Measurements from ENCODE around the gene DHX58.
A peak's percentile ranks its signal among the peaks of the same experiment; 100 is the strongest.

Gene DHX58

DNA sequence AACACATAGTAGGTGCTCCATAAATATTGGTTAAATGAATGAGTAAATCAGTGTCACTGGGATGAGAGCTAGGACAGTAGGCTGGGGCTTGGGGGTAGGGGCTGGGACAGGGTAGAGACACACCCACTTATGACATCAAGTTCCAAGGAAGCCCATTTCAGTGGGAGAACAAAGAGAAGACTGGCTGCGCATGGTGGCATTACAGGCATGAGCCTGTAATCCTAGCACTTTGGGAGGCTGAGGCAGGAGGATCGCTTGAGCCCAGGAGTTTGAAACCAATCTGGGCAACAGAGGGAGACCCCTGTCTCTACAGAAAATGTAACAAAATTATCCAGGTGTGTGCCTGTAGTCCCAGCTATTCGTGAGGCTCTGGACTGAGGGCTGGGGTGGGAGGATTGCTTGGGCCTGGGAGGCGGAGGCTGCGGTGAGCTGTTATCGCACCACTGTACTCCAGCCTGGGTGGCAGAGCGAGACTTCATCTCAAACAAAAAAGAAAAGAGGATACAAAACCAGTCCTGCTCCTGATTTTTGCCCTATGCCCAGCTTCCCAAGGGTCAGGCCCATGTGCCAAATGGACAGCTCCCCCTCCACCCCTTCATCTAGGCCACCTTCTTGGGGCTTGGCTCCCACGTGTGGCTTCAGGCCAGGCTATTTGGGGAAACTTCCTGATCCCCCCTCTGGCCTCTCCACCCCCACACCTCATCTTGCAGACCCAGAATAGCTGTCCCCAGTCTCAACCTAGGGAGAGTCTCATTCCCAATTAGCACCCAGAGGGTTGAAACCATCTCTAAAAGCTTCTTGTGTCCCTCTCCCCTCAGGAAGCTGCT is 21.3 kb downstream of the DHX58 start:
- H3K4me3 ChIP-seq (ENCODE audit: low read depth, low read length) = no peak overlapping the region
- DNase-seq (ENCODE audit: low read depth) = no peak

DNA sequence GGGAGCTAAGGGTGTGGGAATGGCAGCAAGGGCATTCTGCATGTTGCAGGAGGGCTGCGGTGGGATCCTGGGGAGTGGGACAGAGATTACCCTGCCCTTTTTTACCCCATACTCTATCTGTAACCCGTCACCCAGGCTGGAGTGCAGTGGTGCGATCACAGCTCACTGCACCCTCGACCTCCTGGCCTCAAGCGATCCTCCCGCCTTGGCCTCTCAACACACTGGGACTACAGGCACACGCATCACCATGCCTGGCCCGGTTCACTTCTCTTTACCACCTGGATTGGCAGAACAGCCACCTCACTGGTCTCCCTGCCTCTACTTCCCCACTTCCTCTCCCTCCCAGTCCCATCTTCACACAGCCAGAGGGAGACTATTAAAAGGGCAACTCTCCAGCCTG is 23.8 kb downstream of the DHX58 start:
- DNase-seq (ENCODE audit: low read depth) = no peak

DNA sequence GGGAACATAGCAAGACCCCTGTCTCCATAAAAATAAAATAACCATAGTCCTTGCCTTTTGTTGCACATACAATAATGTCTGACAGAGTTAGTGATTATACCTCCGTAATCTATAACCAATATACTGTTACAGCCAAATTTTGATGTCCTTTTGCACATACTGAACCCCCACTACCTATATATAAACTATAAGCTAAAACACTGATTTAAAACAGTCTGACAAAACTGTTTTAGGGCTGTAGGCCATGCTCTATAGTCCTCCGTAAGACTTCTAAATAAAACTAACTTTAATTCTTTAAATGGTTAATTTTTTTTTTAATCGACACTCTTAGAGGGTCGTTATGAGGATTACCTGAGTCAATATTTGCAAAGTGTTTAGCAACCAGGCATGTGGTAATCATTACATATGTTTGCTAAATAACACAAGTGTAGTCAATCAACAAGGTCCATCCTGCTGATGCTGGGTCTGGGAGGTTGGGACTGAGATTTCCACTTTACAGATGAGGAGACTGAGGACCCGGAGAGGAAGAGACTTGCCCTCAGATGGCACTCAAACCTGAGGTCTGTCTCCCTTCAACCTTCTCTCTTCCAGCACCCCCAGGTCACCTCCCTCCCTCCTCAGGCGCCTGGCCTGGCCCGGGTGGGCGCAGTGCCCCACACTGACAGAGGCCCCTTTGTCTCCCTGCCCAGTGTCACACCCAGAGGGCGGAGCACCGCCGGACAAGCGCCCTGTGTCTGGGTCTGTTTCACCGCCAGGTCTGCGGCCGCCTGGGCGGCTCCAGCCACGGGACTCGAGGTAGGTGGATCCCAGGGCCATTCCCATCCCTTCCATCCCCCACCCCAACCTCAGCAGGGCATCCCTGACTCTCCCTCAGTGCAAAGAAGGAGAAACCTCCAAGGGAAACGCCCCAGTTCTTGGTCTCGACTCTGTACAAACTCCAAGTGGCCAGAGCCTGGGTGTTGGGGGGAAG is 24.5 kb downstream of the DHX58 start:
- DNase-seq (ENCODE audit: low read depth) = no peak
- no peak overlapping the region for H3K4me3 ChIP-seq (ENCODE audit: low read depth, low read length)

More for the DNA sequence above, 23.8 kb downstream of the DHX58 start:
- H3K4me3 ChIP-seq (ENCODE audit: low read depth, low read length) = no peak overlapping the region

DNA sequence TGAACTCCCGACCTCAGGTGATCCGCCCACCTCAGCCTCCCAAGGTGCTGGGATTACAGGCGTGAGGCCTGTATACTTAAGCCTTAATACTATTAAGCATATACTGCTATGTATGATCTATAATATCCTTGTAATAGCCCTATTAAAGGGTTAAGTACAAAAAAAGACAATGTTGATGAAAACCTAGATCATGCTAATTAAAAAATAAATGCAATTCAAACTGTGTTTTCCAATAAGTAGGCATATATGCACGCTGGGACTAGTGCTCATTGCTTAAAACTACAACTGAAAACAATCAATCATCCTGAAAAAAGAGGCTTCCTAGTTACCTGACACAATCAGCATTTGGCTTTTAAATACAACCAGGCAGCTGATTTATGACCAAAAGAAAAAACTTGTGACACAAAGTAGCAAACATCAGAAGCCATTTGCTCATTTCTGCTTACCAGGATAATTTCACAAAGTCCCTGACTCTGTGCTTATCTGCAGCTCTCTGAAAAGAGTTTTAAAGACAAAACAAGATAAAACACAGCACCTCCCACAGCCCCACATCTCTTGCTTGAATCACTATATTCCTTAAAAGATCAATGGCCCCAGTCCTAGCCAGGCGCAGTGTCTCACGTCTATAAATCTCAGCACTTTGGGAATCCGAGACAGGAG is 25.3 kb downstream of the DHX58 start:
- no peak for DNase-seq (ENCODE audit: low read depth)

DNA sequence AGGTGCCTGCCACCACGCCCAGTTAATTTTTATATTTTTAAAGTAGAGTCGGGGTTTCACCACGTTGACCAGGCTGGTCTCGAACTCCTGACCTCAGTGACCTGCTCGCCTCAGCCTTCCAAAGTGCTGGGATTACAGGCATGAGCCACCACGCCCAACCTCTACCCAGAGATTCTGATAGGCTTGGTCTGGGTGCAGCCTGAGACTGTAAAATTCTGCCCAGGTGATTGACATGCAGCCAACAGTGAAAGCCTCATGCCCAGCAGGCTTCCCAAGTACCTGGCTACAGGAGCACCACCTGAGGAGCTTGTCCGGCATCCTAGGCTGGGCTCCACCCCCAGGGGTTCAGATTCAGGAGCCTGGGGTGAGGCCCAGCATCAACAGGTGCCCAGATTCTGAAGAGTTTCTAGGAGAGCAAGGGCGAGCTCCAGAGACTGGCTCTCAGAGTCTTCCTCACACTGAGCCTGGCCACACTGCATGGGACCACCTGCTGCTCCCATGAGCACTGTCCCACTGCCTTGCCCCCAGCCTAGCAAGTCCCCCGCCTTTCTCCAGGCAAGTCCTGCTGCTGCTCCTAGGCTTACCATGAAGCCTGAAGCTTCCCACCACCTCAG is 30.9 kb downstream of the DHX58 start:
- DNase-seq (ENCODE audit: low read depth) = no peak
- H3K4me3 ChIP-seq (ENCODE audit: low read depth, low read length) = no peak overlapping the region

More for the DNA sequence above, 25.3 kb downstream of the DHX58 start:
- no peak overlapping the region for H3K4me3 ChIP-seq (ENCODE audit: low read depth, low read length)

DNA sequence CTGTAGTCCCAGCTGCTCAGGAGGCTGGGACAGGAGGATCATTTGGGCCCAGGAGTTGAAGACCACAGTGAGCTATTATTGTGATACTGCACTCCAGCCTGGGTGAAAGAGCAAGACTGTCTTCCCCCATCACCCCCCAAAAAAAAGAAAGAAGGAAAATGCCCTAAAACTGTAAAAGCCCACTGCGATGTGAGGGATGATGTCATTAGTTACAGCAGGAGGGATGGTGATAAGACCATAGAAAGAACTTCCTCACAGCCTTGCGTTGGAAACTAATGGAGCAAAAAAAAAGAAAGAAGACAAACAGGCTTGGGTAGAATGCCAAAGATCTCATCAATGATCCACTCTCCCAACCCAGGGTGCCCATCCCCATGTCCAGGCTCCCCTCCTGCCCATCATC is 33.0 kb downstream of the DHX58 start:
- no peak overlapping the region for H3K4me3 ChIP-seq (ENCODE audit: low read depth, low read length)
- DNase-seq (ENCODE audit: low read depth) = no peak

DNA sequence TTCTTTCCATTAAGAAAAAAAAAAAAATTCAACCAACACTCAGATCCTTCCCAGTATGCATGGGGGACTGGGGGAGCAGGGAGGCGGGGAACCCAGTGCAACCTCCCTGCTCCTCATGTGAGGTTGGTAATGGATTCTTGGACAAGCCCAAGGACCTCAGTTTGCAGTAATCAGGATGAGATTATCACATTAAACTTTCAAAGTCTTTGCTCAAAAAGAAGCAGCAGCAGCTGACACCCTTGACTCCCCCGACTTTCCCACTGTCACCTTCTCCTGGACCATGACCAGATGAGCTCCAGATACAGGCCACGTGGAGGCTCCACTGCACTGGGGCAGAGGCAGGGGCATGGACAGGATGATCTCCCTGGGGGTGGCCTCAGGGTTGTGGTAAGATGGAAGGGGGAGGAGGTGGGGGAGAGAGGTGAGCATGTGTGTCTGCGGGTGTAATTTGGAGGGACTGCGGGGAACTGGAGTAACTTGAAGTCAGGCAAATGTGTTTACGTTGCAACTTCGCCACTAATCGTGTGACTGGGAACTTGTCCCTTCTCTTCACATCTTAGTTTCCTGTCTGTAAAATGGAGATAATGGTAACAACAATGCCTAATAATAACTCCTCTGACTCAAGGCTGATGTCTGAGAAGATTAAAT is 34.0 kb downstream of the DHX58 start:
- DNase-seq (ENCODE audit: low read depth) = no peak
- H3K4me3 ChIP-seq (ENCODE audit: low read depth, low read length) = no peak overlapping the region

DNA sequence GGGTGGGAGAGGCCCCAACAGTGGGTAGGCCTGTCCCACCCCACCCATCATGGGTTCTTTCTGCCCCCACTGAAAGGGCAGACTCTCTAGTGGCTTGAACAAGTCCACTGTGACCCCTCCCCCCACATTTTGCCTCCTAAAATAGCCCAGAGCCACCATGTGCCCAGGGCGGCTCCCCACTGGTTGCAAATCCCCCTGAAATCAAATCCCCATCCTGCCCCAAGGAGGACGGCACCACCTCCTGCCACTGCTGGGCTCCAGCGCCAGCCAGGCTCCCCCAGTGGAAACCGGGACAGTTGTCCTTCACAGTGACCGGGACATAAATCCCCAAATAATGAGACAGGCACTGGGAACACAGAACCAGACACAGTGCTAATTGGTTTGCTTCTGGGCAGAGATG is 34.8 kb downstream of the DHX58 start:
- no peak overlapping the region for H3K4me3 ChIP-seq (ENCODE audit: low read depth, low read length)
- no peak for DNase-seq (ENCODE audit: low read depth)

DNA sequence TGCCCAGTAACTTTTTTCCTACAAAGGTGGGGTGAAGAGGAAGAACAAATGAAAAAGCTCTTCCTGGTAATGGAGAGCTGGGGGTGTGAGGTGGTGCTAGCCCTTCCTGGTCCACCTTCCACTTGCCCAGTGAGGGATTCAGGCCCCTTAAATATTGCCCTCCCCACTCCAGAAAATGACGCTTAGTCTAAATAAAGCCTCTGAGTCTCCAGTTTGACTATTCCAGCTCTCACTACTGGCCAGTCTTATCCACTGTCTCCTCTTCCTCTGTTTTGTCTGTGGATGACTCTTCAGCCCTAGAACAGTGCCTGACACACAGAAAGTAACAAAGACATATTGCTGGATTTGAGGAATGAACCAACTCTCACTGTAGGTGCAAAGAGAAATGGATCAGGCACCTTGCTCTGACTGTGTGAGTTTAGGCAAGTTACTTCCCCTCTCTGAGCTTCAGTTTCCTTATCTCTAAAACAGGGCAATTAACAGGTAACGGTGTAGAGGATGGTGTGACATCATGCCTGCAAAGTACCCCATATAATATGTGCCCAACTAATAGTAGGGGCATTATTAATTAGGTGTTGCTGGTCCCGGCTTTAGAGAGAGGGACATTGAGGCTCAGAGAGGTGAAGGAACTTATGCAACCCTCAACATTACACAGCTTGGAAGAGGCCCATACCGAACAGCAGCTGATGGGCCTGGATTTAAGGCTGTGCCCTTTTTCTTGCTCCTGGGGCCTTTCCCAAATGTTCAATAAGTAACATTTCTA is 35.5 kb downstream of the DHX58 start:
- H3K4me3 ChIP-seq (ENCODE audit: low read depth, low read length) = no peak overlapping the region

DNA sequence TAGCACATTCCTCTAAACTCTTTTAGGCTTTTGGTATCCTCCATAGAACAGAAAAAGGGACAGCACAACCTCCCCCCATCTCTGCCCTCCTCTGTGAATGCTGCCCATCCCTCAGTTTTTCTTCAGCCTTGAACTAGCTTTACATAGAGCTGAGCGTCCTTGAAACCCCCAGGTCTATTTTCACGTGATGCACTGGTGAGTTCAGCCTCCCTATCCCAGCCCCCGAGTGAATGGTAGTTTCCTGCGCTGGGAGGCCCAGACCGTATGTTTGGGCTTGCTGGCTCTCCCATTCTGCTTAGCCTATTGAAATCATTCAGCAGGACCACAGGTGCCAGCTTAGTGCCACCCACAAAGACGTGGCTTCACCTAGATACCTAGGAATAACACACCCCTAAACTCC is 36.7 kb downstream of the DHX58 start:
- no peak for DNase-seq (ENCODE audit: low read depth)
- no peak overlapping the region for H3K4me3 ChIP-seq (ENCODE audit: low read depth, low read length)

More for the DNA sequence above, 35.5 kb downstream of the DHX58 start:
- DNase-seq (ENCODE audit: low read depth) = no peak

DNA sequence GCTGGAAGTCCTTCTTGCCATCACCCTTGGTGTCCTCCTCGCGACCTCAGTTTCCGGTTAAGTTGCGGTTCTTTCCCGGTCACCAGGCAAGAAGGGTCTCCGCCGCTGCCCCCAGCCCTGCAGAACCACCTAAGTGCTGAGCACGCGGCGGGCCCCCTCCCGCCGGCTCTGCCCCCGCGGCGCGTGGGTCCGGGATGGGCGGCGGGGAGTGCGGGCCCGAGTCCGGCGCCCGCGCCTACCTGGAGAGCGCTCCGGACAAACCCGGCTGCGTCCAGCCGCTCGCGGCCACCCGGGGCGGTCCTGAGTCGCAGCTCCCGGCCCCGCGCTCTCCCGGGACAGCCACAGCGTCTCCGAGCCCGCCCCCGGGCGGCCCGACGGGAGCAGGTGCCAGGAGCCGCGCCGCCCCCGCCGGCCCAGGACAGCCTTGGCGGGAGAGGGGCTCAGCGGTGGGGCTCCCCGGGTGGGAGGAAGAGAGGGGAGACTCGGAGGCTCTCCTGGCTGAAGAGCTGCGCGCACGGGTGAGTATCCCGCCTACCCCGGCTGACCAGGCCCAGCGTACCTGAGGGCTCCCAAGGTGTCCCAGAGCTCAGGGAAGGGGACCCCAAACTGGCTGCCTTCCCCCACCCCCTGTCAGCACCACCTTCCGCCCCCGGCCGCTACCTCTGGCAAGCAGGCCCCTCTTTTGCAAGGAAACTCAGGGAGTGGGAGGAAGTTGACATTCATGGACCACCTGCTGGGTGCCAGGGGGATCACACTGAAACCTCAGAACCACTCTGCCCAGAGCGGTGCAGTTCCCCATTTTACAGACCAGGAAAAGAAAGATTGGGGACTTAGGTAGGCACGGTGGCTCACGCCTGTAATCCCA is 40.0 kb downstream of the DHX58 start:
- peak overlapping the region; percentile 21 for H3K4me3 ChIP-seq (ENCODE audit: low read depth, low read length)
- no peak for DNase-seq (ENCODE audit: low read depth)

DNA sequence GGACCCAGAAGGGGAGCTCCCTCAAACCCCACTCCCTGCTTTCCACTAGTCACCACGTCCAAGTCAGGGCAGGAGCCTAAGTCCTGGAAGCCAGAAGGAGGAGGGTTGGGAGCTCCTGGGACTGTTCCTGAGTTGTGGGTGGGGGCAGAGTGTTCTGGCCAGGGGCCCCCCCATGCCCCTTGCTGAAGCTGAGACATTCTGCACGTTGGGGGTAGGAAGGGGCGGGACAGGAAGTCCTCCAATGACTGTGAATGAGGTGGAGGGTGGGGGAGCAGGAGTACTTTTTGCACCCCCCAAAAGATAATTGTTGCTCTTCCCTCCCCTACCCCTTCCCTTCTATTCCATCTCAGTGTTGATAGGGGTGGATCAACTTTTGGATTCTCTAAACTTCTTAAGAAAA is 40.7 kb downstream of the DHX58 start:
- H3K4me3 ChIP-seq (ENCODE audit: low read depth, low read length) = no peak overlapping the region
- no peak for DNase-seq (ENCODE audit: low read depth)

DNA sequence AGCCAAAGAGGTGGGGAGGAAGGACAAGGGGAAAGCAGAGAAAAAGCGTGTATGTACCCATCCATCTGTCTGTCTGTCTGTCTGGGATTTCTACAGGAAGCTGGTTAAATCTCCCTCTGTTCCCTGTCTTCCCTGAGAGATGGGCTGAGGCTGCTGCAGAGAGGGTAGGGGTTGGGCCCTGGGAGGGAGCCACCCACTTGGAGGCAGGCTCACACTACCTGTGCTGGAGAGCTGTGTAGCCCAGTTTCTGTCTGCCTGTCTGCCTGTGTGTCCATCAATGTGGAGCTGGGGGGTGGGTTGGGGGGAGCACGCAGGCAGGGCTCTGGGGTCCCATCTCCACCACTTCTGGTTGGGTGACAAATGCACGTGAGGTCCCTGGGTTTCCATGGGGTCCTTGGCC is 43.5 kb downstream of the DHX58 start:
- no peak overlapping the region for H3K4me3 ChIP-seq (ENCODE audit: low read depth, low read length)
- no peak for DNase-seq (ENCODE audit: low read depth)

DNA sequence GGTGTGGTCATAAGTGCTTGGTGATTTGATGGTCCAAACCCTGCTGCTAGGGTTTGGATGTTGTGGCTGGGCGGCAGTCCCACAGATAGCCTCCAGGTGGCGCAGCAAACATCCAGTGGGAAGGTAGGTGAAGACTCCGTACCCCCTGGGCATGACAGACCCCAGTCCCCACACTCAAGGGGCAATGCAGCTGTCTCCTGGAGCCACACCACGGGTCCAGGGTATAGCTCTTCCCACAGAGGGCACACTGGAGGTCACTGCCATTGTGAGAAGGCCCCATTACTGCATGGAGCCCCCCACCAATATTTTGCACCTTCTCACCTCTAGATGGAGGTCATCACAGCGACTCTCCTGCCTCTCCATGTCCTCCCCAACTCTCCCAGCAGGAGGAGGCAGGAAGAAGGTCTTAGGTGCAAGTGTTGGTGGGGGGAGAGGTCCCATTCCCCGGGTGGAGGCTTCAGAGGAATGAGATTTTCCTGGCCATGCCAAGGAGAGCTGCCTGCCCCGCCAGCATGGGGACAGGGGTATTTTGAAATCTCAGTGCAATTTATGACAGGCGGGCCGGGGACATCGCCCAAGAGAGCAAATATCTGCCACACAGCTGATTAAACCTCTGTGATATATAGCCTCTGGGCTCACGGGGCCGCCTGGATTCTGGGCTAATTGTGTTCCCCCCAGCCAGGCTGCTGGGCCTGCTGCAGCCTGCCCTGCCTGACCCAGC is 45.0 kb downstream of the DHX58 start:
- DNase-seq (ENCODE audit: low read depth) = no peak

DNA sequence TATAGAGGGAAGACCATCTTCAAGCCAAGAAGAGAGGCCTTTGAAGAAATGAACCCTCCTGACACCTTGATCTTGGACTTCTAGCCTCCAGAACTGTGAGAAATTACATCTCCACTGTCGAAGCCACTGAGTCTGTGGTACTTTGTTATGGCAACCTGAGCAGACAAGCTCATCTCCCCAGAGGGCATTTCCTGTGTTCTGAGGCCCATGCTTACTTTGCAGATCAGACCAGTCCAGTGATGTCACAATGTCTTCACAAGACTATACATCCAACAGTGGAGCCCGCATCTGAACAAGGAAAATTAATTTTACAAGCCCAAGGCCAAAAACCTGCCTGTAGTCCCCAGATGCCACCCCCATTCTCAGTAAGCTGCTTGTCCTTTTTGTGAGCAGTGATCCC is 47.3 kb downstream of the DHX58 start:
- H3K4me3 ChIP-seq (ENCODE audit: low read depth, low read length) = no peak overlapping the region
- DNase-seq (ENCODE audit: low read depth) = no peak

More for the DNA sequence above, 45.0 kb downstream of the DHX58 start:
- H3K4me3 ChIP-seq (ENCODE audit: low read depth, low read length) = no peak overlapping the region

DNA sequence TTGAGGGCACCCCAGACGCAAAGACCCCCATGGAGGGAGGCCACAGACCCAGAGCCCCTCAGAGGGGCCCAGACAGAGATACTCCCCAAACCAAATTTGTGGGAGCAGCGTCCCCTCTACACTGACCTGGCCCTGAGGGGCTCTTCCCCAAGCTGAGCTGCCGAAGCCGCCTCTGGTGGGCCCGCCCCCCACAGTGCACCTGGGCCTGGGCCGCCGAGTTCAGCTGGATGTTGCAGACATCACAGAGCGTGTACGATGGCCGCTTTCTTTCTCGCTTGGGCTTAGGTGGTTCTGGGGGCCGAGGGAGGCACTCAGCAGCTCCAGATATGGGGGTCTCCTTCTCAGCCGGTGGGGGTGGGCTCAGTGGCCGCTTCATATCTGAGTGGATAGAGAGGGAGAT is 49.8 kb downstream of the DHX58 start:
- H3K4me3 ChIP-seq (ENCODE audit: low read depth, low read length) = no peak overlapping the region
- no peak for DNase-seq (ENCODE audit: low read depth)
